Naive B cell (primary cell): ENCODE data around the gene GALNT7. TPM values are rescaled to one million over a fixed set of nuclear protein-coding genes. Genes with fewer than 3 reads are reported as not detected.

Experiments
- ATAC-seq, 2 donors: fragments of 150-1000 bp; cut with Tn5 transposase; 2 replicates each; pipeline ENCODE4 v1.10.0; 2021; ENCODE audit warnings: low read depth in 2 of 2, mild to moderate bottlenecking in 2 of 2, moderate library complexity in 2 of 2
- DNase-seq: peaks from one replicate; pipeline ENCODE4 v3.0.0; 2022
- H3K27ac Mint-ChIP-seq, 6 donors: one replicate each; pipeline ENCODE4 v1.8.0; 2020 to 2022; ENCODE audit warnings: mild to moderate bottlenecking in 6 of 6, mixed read lengths in 6 of 6, moderate library complexity in 5 of 6, inconsistent platforms in 2 of 6
- H3K27me3 Mint-ChIP-seq, 3 donors: one replicate each; pipeline ENCODE4 v1.8.0; 2021 to 2022; ENCODE audit warnings: mixed read lengths in 3 of 3, mild to moderate bottlenecking in 1 of 3
- H3K36me3 Mint-ChIP-seq, 2 donors: one replicate each; pipeline ENCODE4 v1.8.0; 2020 to 2022; ENCODE audit warnings: mixed read lengths in 2 of 2, inconsistent platforms in 1 of 2, mild to moderate bottlenecking in 1 of 2
- H3K4me1 Mint-ChIP-seq, 3 donors: one replicate each; pipeline ENCODE4 v1.8.0; 2020 to 2022; ENCODE audit warnings: mixed read lengths in 3 of 3, inconsistent platforms in 1 of 3, mild to moderate bottlenecking in 1 of 3, moderate library complexity in 1 of 3
- H3K4me3 Mint-ChIP-seq, 8 donors: one replicate each; pipeline ENCODE4 v1.8.0; 2020 to 2022; ENCODE audit warnings: mild to moderate bottlenecking in 8 of 8, mixed read lengths in 8 of 8, moderate library complexity in 8 of 8, inconsistent platforms in 2 of 8
- H3K9me3 Mint-ChIP-seq, 7 donors: one replicate each; pipeline ENCODE4 v1.8.0; 2020 to 2022; ENCODE audit warnings: mixed read lengths in 7 of 7, mild to moderate bottlenecking in 5 of 7, inconsistent platforms in 2 of 7, moderate library complexity in 1 of 7
- polyA plus RNA-seq, 6 donors: library from polyadenylated mRNA; unstranded; fragments of 300-500 nt; fragmentation: Illumina TruSeq; gene quantifications; one replicate each; pipeline ENCODE4 v1.2.3, GENCODE V29; 2021; ENCODE audit warnings: low read depth in 6 of 6

Gene GALNT7
- polyA plus RNA-seq, 6 donors from 2014 or later = 2.8 to 12.6 (median 11.9) TPM

GRCh38 chr4:173345648-173346047 is 177.0 kb downstream of the GALNT7 start:
- H3K36me3 Mint-ChIP-seq = no peaks in the 10 kb centered on the region

GRCh38 chr4:173346074-173346473 is 177.5 kb downstream of the GALNT7 start:
- Mint-ChIP-seq H3K27me3 (no peaks in the 10 kb centered on the region), H3K9me3 (peaks cover 0 to 2% (median 0%) of the 10 kb centered on the region in 7 donors), H3K4me1 (peaks cover 6 to 11% (median 7%) of the 10 kb centered on the region in 3 donors), H3K4me3 (no peak overlapping the region), H3K36me3 (no peaks in the 10 kb centered on the region), H3K27ac (peak overlapping the region in 1 of 6 donors; percentile 61)
- ATAC-seq (no peak), DNase-seq (no peak)

More at GRCh38 chr4:173345648-173346047, 177.0 kb downstream of the GALNT7 start:
- peak overlapping the region in 3 of 8 donors; percentile 15 to 67 (median 23) for H3K4me3 Mint-ChIP-seq
- peak in 1 of 2 donors; percentile 43 for ATAC-seq
- peaks cover 6 to 11% (median 7%) of the 10 kb centered on the region in 3 donors for H3K4me1 Mint-ChIP-seq
- H3K27ac Mint-ChIP-seq = no peak overlapping the region
- H3K27me3 Mint-ChIP-seq = no peaks in the 10 kb centered on the region
- DNase-seq = no peak
- peaks cover 0 to 2% (median 0%) of the 10 kb centered on the region in 7 donors for H3K9me3 Mint-ChIP-seq

GRCh38 chr4:173347467-173347866 is 178.9 kb downstream of the GALNT7 start:
- Mint-ChIP-seq H3K27ac (no peak overlapping the region), H3K4me3 (no peak overlapping the region), H3K4me1 (peaks cover 6 to 11% (median 7%) of the 10 kb centered on the region in 3 donors), H3K36me3 (no peaks in the 10 kb centered on the region), H3K27me3 (no peaks in the 10 kb centered on the region), H3K9me3 (peaks cover 0 to 2% (median 0%) of the 10 kb centered on the region in 7 donors)
- ATAC-seq = no peak
- DNase-seq = no peak

GRCh38 chr4:173357939-173358338 is 189.3 kb downstream of the GALNT7 start:
- Mint-ChIP-seq H3K9me3 (peaks cover 0 to 1% (median 0%) of the 10 kb centered on the region in 7 donors), H3K4me1 (no peaks in the 10 kb centered on the region), H3K4me3 (no peak overlapping the region), H3K27me3 (no peaks in the 10 kb centered on the region), H3K36me3 (no peaks in the 10 kb centered on the region), H3K27ac (no peak overlapping the region)
- DNase-seq (no peak), ATAC-seq (no peak)

- H3K27me3 Mint-ChIP-seq = no peaks in the 10 kb centered on the region
- no peak overlapping the region for H3K27ac Mint-ChIP-seq
- H3K9me3 Mint-ChIP-seq = peaks cover 0 to 1% (median 0%) of the 10 kb centered on the region in 7 donors
- H3K4me1 Mint-ChIP-seq = no peaks in the 10 kb centered on the region
- DNase-seq = no peak
- ATAC-seq = no peak
- no peak overlapping the region for H3K4me3 Mint-ChIP-seq
- no peaks in the 10 kb centered on the region for H3K36me3 Mint-ChIP-seq
Measured at GRCh38 chr4:173360587-173361221, 192.1 kb downstream of the GALNT7 start.

- Mint-ChIP-seq H3K4me1 (no peaks in the 10 kb centered on the region), H3K27me3 (no peaks in the 10 kb centered on the region), H3K4me3 (no peak overlapping the region), H3K27ac (no peak overlapping the region), H3K36me3 (no peaks in the 10 kb centered on the region), H3K9me3 (peaks cover 0 to 1% (median 0%) of the 10 kb centered on the region in 7 donors)
- DNase-seq (no peak), ATAC-seq (no peak)
Measured at GRCh38 chr4:173362666-173363065, 194.1 kb downstream of the GALNT7 start.

- H3K27me3 Mint-ChIP-seq = no peaks in the 10 kb centered on the region
- H3K4me1 Mint-ChIP-seq = peaks cover 4 to 7% (median 6%) of the 10 kb centered on the region in 3 donors
- H3K4me3 Mint-ChIP-seq = peak overlapping the region in 1 of 8 donors; percentile 52
- ATAC-seq = no peak
- no peak for DNase-seq
- H3K27ac Mint-ChIP-seq = peak overlapping the region in 1 of 6 donors; percentile 57
- no peaks in the 10 kb centered on the region for H3K9me3 Mint-ChIP-seq
- H3K36me3 Mint-ChIP-seq = no peaks in the 10 kb centered on the region
Measured at GRCh38 chr4:173365359-173365996, 196.9 kb downstream of the GALNT7 start.

- no peaks in the 10 kb centered on the region for H3K36me3 Mint-ChIP-seq
- no peaks in the 10 kb centered on the region for H3K27me3 Mint-ChIP-seq
- ATAC-seq (no peak), DNase-seq (no peak)
- H3K4me1 Mint-ChIP-seq = peaks cover 14% of the 10 kb centered on the region in 3 donors
- H3K9me3 Mint-ChIP-seq = no peaks in the 10 kb centered on the region
- H3K27ac Mint-ChIP-seq = no peak overlapping the region
- H3K4me3 Mint-ChIP-seq = peak overlapping the region in 1 of 8 donors; percentile 90
Measured at GRCh38 chr4:173367285-173367684, 198.7 kb downstream of the GALNT7 start.

- Mint-ChIP-seq H3K36me3 (no peaks in the 10 kb centered on the region), H3K27me3 (no peaks in the 10 kb centered on the region), H3K9me3 (no peaks in the 10 kb centered on the region), H3K27ac (no peak overlapping the region), H3K4me1 (peaks cover 14 to 19% (median 18%) of the 10 kb centered on the region in 3 donors), H3K4me3 (peak overlapping the region in 2 of 8 donors; percentile 25 to 90)
- no peak for ATAC-seq
- no peak for DNase-seq
Measured at GRCh38 chr4:173367946-173368345, 199.3 kb downstream of the GALNT7 start.

- peak overlapping the region; percentile 94 to 99 (median 99) for H3K27ac Mint-ChIP-seq
- peaks cover 0 to 4% (median 0%) of the 10 kb centered on the region in 3 donors for H3K27me3 Mint-ChIP-seq
- H3K9me3 Mint-ChIP-seq = no peaks in the 10 kb centered on the region
- peaks cover 19 to 22% (median 19%) of the 10 kb centered on the region in 3 donors for H3K4me1 Mint-ChIP-seq
- ATAC-seq (peak; percentile 37 to 39), DNase-seq (no peak)
- peak overlapping the region; percentile 90 to 100 (median 99) for H3K4me3 Mint-ChIP-seq
- no peaks in the 10 kb centered on the region for H3K36me3 Mint-ChIP-seq
Measured at GRCh38 chr4:173370130-173370476, 201.5 kb downstream of the GALNT7 start.

GRCh38 chr4:173370477-173371291 is 202.1 kb downstream of the GALNT7 start, which contains the start of gene SAP30:
Gene SAP30 (plus strand): TSS chr4:173370954. CDS start chr4:173371183, 229 bp downstream.
- DNase-seq (peak; percentile 90), ATAC-seq (peak; percentile 81 to 83)
- peaks cover 0 to 4% (median 0%) of the 10 kb centered on the region in 3 donors for H3K27me3 Mint-ChIP-seq
- peaks cover 19 to 22% (median 19%) of the 10 kb centered on the region in 3 donors for H3K4me1 Mint-ChIP-seq
- H3K36me3 Mint-ChIP-seq = no peaks in the 10 kb centered on the region
- H3K4me3 Mint-ChIP-seq = peak within 1 kb of the TSS; percentile 90 to 100 (median 99)
- no peaks in the 10 kb centered on the region for H3K9me3 Mint-ChIP-seq
- peak within 1 kb of the TSS; percentile 94 to 99 (median 99) for H3K27ac Mint-ChIP-seq

GRCh38 chr4:173371292-173372192 is 202.9 kb downstream of the GALNT7 start:
- H3K27me3 Mint-ChIP-seq = peaks cover 0 to 4% (median 0%) of the 10 kb centered on the region in 3 donors
- ATAC-seq = peak; percentile 1 to 3
- H3K27ac Mint-ChIP-seq = peak overlapping the region in 5 of 6 donors; percentile 52 to 95 (median 90)
- no peaks in the 10 kb centered on the region for H3K36me3 Mint-ChIP-seq
- peaks cover 19 to 22% (median 19%) of the 10 kb centered on the region in 3 donors for H3K4me1 Mint-ChIP-seq
- no peaks in the 10 kb centered on the region for H3K9me3 Mint-ChIP-seq
- DNase-seq = peak; percentile 42
- H3K4me3 Mint-ChIP-seq = peak overlapping the region; percentile 90 to 99 (median 98)
